MV-4-11 (cell line): ENCODE measurements around the gene STK11IP.
"Not testable (repeated sequence)": the region's sequence is repeated elsewhere in the genome, so short reads cannot be mapped to it uniquely, and the experiment has no call there.

ENCODE experiments used
- DNase-seq: peaks from one replicate; lab custom pipeline; 2025; lab: John Stamatoyannopoulos, UW

The STK11IP gene

DNA sequence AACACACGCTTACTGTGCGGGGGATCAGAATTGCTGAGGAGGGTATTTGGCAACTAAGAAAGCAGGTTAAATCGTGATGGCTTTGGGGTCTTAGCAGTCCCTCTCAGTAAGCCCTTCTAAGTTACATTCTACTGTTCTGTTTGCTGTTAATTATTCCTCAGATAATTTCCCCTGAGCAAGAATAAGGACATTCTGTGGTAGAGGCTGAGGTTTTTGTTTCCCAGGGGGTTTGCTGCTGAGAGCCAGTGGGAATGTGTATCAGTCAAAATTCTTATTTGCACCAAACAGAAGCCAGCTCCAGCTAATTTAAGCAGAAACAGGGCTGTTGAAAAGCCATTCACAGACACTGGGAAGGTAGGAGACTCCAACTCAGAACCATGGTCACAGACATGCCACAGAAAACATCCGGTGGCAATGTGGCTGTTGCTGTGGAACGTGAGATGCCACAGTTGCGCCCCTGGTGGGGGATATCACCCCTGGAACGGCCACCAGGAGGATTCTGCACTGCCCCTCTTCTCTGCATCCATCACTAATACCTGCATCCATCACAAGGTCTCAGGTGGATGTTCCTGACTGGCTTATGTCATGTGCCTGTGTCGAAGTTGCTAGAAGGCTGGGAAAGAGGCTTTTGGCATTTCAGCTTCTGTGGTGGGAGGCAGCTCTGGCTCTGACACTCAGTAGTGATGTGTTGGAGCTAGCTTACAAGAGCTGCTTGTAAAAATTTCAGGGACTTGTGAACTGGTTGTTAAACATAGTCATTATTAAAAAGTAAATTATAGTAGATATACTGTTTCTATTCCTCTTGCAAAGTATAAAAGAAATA lies 53.0 kb downstream of the STK11IP start:
- no peak for DNase-seq

DNA sequence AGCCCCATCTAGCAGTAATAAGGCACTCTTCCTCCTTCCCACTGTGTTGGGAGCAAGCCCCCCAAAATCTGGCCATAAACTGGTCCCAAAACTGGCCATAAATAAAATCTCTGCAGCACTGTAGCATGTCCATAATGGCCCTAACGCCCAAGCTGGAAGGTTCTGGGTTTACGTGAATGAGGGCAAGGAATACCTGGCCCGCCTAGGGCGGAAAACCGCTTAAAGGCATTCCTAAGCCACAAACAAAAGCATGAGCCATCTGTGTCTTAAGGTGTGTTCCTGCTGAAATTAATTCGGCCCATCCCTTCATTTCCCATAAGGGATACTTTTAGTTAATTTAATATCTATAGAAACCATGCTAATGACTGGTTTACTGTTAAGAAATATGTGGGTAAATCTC lies 54.0 kb downstream of the STK11IP start:
- DNase-seq = not testable (repeated sequence)

DNA sequence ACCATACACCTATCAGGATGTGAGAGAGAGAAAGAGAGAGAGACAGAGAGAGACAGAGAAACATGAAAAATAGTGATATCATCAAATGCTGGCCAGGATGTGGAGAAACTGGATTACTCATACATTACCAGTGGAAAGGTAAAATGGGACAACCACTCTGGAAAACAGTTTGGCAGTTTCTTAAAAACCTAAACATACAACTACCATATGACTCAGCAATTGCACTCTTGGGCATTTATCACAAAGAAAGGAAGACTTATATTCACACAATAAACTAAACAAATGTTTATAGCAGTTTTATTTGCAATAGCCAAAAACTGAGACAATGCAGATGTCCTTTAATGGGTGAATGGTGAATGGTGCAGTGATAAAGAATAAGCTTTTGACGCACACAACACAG lies 58.9 kb downstream of the STK11IP start:
- DNase-seq = no peak

- no peak for DNase-seq
Measured at GRCh38 chr2:219658196-219658846, 60.7 kb downstream of the STK11IP start.

- DNase-seq = no peak
Measured at GRCh38 chr2:219658874-219659273, 61.2 kb downstream of the STK11IP start.

- no peak for DNase-seq
Measured at GRCh38 chr2:219661197-219661954, 63.7 kb downstream of the STK11IP start.

DNA sequence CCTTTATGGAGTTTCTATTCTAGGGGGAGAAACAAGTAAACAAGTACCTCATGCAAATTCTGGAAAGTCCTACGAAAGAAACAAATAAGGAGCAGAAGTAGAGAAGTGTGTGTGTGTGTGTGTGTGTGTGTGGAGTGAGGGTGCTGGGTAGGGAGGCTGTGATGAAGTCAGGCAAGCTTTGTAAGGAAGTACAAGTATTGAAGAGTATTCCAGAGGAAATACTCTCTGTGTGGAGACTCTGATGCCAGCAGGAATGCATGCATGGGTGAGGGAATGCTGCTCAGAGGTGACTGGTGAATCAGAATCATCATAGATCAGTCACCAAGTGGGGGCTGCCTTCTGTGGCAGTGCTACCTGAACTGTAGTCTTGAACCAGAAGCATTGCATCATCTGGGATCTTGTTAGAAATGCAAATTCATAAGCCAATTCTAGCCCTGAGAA lies 64.3 kb downstream of the STK11IP start:
- no peak for DNase-seq

- DNase-seq = no peak
Measured at GRCh38 chr2:219662566-219662965, 64.9 kb downstream of the STK11IP start.

DNA sequence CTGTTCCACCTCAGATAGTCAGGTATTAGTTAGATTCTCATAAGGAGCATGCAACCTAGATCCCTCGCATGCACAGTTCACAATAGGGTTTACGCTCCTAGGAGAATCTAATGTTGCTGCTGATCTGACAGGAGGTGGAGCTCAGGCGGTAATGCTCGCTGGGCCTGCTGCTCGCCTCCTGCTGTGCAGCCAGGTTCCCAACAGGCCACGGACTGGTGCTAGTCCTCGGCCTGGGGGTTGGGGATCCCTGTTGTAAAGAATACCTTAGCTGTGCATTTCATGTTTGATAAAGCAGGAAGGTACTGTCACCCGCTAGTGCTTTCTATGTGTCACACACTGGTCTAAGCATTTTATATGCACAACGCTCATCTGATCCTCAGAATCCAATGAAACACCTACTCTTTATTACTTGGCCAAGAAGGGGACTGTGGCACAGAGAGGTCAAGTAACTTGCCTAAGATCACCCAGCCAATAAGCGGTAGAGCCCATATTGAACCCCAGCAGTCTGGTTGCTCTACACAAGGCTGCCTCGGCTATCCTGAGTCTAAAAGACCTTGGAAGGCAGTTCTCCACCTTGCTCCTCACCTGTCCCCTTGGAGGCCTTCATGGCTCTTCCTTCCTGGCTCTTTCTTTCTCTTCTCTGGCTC lies 65.6 kb downstream of the STK11IP start:
- DNase-seq = no peak

DNA sequence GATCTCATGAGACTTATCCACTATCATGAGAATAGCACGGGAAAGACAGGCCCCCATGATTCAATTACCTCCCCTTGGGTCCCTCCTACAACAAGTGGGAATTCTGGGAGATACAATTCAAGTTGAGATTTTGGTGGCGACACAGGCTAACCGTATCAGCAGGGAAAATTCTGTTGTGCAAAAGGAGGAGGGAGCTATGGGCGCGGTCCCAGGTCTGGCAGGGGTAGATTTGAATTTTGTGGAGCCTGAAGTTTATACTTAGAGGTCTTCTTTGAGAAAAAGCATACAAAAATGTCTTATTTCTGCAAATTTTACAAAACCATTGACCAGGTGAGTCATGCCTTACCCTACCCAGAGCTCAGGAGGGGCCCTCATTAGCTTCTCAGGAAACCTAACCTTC lies 66.4 kb downstream of the STK11IP start:
- DNase-seq = no peak

DNA sequence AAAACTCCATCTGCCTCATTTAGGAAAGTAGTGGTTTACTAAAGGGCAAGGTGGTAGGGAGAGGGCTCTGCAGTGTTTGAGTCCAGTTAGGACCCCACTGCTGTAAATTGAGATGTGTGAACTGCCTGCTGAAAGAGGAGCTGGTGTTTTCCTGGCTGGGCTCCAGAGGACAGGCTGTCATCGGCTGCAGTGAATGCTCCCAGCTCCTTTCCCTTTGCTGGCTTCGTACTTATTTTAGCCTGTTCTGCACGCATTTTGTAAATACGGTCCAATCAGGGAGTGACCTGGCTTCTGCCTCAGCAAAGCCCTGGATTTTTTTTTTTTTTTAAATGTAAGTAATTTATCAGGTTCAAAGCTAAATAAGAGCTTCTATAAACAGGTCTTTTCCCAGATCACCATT lies 67.3 kb downstream of the STK11IP start:
- no peak for DNase-seq

DNA sequence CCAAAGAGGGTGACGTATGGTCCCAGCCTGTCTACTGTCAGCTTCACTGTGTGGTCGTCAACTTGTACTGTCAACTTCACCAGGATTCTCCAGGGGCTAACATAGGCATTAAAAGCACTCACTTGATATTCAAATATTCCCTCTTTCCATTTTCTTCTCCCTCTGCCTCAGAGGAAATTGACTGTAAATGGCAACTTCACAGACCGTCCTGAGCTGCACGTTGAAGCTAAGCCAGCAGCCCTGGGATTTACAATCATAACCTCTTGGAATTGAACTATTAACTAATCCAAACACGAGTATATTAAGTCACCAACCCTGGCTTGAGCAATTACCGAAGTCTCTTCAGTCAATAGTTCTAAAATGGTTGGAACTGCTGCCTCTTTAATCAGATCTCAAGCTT lies 68.3 kb downstream of the STK11IP start:
- no peak for DNase-seq
